Neural progenitor cell (in vitro differentiated cells): ENCODE measurements around the gene RNF145.

Source experiments
- CTCF ChIP-seq: fragments of 200-600 bp; sonication (generic); IDR thresholded peaks from 2 replicates; pipeline ENCODE4 v1.5.1; 2017; ENCODE audit warnings: antibody characterized with exemption, mild to moderate bottlenecking
- EZH2phosphoT487 ChIP-seq: fragments of 200-600 bp; sonication (generic); IDR thresholded peaks from 2 replicates; pipeline ENCODE4 v1.6.1; 2017; ENCODE audit warnings: antibody characterized with exemption

GRCh38 chr5:159132429-159133040 lies 76.8 kb downstream of the RNF145 start:
- TF ChIP-seq CTCF (no peak), EZH2phosphoT487 (no peak)
